GM18520 (cell line): ENCODE measurements around the gene ZNF503.
"Not testable (repeated sequence)": the region's sequence is repeated elsewhere in the genome, so short reads cannot be mapped to it uniquely, and the experiment has no call there.

ENCODE experiments used
- ATAC-seq: cut with Tn5 transposase; IDR thresholded peaks from one replicate; pipeline ENCODE4 v1.9.1; 2021; ENCODE audit not compliant: unreplicated experiment

Gene ZNF503

DNA sequence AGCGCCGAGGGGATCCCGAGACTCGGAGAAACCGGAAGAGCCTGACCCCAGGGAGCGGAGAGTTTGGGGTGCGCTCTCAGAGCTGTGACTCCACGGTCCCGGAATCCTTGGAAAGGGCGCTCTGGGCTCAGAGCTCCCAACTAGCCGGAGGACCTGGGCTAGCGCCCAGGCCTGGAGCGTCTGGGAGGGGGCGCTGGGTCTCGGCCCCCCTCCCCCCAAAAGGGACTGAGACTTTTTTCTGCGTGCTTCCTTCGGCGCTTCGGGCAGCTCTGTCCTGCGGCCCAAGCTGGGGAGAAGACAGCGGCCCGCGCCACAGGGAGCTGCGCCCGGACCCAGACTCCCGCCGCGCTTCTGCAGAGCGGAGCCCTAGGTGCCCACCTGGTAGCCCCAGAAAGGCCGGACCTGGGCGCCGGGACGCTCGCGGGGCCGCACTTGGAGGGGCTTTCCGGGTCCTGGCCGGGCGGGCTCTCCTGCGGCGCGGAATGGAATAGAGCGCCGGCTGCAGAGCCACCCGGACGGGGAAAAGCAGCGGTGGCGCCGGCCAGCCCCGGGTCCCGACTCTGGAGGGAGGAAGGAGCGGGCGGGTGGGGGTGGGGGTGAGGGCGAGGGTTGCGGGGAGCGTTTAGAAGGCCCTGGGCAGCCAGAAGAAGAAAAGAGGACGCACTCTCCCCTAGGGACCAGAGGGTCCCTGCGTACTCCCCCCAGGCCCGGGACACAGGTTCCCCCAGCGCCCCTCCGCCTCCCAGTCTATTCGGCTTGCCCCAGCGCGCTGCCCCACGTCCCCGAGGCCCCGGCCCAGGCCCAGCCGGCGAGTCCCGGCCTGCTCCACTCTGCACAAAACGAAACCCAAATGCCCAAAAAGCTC lies 4.7 kb downstream of the ZNF503 start:
- no peak for ATAC-seq

DNA sequence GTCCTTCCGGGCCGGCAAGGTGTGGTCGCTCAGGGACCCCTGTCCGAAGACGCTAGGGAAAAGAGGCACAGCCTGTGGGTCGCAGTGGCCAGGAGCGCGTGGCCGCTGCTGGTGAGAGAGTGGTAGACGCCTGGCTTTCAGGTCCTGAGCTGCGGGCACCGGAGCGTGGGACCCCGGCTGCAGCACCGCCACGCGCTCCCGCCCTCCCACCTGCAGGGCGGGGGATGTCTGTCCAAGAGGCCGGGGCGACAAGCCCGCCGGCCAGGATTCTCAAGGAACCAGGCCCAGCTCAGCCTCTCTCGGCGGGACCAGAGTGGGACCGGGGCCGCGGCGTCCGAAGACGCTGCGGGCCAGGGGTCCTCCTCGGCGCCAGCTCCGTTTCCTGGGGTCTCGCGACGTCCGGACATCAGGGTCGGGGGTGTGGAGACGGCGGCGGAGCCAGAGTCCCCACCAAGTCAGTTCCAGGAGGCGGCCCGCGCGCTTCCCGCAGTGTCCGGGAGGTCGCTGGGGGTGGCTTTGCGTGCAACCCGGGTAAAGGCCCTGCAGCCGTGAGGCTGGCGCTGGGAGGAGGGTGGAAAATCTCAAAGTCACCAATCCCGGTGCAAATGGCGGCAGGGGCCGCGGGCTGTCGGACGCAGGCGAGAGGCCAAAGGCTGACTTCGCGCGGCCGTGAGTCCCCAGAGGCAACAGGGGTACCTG lies 5.5 kb downstream of the ZNF503 start:
- no peak for ATAC-seq

DNA sequence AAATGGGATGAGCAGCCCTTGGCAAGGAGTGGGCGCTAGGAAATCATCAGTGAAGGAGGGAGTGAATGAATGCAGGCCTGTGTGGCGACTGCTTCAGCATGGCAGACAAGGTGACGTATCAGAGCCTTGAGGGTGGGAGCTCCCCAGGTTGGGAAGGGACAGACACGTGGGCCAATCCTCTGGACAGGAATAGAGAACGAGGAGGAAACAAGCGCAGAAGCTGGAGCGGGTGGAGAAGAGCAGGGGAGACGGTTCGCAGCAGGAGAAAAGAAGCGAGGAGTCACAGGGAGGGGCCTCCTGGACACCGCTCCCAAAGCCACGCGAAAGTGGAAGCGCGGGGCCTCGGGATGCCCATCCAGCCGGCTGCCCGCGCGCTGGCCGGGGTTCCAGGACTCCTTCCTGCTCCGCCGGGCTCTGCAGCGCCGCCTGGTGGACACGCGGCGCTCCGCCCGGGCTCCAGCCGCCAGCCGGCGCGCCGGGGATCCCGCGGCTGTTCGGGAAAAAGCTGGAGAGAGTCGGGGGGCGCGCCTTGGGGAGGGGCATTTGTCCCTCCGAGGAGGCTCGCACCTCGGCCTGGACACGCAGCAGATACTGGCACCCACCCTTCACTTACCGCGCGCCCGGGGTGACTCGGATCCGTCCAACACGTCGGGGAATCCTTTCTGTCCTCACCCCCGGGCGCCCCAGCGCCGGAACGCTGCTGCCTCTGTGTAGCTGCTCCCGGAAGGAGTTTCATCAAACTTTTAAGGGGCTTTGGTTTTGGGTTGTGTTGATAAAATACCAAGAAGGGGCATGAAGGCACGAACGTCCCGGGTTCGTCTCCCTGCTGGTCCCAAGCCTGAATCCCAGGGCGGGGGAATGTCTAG lies 6.3 kb downstream of the ZNF503 start:
- no peak for ATAC-seq

DNA sequence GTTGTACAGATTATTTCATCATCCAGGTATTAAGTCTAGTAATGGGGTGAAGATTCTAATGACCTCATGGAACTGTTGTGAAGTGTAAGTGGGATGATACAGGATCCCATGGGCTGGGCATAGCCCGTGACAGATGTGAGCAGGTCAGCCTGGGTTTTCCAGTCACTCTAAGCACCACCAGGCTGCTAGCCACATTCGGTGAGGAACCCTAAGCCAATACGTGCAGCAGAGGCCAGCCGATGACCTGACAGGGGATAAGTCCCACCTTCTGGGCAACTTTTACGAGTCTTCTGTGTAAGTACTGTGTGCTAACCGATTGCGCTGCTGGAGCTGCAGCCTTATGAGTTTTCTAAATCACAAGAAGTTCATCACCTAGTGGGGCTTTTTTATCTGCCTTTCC lies 7.3 kb downstream of the ZNF503 start:
- ATAC-seq = no peak

DNA sequence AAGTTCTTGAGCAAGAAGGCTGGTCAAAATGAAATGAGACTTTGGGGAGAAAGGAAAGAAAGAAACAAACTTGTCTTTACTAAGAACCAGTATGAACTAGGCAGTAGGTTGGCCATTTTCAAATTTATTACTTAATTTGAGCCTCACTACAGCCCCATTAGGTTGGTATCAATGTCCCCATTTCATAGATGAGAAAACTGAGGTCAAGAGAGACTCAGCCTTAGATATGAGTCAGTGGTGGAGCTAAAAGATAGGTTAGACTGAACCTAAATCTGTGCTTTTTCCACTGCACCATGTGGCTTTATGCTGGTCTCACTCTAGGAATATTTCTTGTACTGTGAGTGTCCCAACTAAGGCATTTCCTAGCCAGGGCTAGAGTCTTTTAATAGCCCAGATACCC lies 8.8 kb downstream of the ZNF503 start:
- ATAC-seq = no peak

DNA sequence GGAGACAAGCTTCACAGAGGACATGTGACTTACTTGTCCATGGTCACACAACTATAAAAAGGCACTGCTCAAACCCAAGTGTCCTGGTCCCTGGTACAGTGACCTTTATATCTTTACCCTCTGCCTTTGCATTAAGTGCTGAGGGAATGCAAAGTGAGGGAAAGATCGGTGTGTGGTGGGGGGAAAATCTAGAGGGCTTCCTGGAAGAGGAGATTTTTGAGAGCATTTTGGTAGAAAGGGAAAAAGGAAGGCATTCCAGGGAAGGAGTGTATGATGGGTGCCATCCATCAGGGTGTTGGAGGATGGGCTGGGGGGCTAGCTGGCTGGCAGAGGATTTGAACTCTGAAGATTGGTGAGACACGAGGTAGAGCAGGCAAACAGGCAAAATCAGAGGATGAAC lies 9.3 kb downstream of the ZNF503 start:
- no peak for ATAC-seq

DNA sequence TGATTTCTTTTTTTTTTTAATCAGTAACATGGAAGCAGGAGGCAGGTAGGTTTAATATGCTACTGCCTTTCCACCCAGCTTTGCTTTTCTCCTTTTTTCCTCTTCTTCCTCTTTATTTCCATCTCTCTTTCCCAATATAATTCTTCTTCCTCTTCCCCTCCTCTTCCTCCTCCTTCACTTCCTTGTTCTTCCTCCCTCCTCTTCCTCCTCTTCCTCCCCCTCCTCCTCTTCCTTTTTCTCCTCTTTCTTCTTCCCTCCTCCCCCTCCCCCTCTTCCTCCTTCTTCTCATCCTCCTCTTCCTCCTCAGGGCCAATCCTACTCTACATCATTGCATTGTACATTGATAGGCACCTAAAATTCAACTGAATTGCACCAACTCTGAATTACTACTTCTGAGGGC lies 11.4 kb downstream of the ZNF503 start:
- ATAC-seq = no peak

DNA sequence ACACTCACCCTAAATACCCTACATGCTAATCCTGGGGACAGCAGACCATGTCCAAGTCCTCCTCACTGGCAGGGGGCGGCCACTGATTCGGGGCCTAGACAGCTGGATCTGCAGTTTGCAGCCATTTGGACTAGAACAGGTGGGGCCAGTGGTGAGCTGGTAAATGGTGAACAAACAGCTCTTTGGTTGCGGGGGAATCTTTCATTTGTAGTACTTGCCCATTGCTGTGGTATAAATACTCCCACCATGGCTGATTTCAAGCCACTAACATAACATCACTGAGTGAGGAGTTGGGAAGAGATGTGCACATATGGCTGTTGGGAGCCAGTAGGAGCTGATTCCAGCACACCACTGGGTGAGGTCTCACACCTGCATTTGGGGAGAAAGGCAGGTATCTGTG lies 13.5 kb downstream of the ZNF503 start:
- no peak for ATAC-seq

DNA sequence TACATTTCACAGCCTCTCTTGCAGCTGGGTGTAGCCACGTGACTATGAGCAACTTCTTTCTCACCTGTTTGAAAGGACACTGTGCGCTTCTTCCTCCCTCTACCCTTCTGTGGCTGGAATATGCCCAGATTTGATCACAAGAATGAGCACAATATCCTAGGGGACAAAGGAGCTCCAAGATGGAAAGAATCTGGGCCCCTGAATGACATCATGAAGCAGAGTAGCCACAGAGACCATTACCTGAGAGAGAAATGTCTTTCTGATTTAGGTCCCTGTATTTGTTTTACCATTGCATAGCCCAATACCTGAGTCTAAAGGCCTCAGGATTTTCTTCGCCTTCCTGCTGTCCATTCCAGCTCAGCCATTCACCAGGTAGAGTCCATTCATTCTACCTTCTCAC lies 15.4 kb downstream of the ZNF503 start:
- ATAC-seq = no peak

DNA sequence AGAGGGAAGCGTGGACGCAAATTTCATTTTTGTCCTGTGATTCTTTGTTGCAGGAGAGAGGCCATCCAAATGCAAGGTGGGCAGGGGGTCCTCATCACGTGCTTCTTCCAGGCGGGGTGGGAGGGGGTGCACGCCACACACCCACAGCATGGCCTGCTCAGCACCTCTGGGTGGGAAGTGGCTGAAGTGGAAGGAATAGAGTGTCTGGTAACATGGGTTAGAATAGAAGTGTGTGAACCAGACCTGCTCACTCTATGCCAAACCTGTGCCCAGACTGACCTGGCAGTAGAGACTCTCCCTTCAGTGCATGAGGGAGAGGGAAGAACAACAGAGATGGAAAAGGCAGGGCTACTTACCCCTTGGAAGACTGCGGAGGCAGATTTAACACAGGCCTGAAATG lies 21.7 kb downstream of the ZNF503 start:
- ATAC-seq = no peak

DNA sequence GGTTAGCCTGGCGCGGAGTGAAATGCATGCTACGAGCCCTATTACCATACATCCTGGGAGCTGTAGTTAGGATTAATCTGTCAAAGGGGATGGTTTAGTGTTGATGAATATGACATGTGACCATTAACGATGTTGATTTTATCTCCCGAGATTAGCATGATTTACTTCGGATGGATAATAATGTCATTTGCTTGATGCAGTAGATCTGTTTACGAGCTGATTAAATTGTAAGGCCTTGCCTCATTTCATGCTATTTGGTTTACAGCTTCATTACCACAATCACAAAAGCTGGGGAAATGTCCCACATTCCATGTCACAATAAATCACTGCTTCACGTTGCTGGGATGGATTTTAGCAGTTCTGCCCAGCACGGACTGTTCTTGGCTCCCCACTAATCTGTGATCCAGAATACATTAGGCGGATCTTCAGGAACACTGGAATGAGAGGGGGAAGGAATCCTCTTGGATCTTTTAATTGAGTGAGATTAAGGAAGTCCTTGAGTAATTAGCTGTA lies 22.3 kb downstream of the ZNF503 start:
- ATAC-seq = no peak

DNA sequence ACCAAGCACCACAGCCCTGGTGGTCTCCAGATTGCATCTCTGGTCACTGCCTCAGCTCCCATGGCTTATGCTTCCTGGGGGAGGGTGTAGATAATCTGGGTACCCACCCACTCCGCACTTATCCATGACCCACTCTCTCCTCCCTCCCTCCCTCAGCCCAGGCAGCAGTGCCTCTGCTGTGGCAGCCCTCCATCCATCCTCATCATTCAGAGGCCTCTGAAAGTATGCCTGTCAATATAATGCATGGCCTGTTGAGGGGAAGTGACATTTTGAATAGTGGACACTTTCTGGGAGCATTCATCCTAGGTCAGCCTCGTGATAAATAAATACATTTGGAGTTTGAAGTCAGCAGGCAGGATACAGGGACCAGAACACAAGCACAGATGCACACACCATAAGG lies 23.2 kb downstream of the ZNF503 start:
- no peak for ATAC-seq

DNA sequence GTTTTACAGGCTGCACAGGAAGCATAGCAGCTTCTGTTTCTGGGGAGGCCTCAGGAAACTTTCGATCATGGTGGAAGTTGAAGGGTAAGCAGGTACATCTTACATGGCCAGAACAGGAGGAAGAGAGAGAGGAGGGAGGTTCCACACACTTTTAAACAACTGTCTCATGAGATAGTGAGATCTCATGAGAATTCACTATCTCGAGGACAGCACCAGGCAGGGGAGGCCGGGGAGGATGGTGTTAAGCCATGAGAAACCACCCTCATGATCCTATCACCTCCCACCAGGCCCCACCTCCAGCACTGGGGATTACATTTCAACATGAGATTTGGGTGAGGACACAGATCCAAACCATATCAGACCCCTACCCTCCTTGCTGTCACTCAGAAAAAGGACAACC lies 23.7 kb downstream of the ZNF503 start:
- no peak for ATAC-seq

DNA sequence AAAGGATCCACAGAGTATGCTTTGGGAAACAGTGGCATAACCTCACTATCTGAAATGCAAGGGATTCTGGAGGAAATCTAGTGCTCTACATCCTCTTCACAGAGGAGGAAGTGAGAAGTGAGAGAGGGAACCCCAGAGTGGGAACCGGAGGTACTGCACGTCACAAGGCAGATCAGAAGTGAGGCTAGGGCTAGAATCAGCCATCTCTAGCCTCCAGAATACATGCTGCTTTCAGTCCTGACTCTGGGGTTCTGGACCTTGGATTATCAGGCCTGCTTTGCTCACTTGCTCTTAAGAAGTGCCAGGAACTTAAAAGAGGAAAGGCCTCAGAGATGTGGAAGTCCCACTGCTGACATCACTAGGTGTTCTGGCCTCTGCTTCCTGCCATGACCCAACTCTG lies 25.7 kb downstream of the ZNF503 start:
- no peak for ATAC-seq

DNA sequence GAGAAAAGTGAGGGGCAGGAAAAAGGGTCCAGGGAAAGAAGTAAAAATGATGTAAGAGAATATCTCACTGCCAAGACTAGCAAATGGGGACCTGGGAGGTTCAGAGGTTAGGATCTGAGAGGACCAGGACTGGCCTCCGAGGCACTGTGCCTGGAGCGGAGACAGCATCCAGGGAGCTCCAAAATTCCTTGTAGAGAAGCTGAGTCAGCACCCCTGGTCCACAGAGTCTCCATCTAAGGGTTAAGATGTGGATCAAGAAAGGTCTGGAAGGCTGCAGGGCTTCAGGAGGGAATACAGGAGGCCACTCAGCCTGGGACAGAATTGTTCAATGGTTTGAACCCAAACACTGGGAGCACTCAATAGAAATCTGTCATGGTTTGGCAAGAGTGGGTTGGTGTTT lies 30.6 kb downstream of the ZNF503 start:
- ATAC-seq = no peak

DNA sequence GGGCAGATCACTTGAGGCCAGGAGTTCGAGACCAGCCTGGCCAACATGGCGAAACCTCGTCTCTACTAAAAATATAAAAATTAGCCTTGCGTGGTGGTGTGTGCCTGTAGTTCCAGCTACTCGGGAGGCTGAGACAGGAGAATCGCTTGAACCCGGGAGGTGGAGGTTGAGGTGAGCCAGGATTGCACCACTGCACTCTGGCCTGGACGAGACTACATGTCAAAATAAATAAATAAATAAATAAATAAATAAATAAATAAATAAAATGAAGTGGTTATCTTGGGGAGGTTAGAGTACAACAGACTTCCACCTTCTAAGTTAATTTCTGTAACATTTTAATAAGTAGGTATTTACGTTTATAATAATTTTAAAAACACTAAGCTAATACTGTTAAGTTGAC lies 31.7 kb downstream of the ZNF503 start:
- ATAC-seq = not testable (repeated sequence)

DNA sequence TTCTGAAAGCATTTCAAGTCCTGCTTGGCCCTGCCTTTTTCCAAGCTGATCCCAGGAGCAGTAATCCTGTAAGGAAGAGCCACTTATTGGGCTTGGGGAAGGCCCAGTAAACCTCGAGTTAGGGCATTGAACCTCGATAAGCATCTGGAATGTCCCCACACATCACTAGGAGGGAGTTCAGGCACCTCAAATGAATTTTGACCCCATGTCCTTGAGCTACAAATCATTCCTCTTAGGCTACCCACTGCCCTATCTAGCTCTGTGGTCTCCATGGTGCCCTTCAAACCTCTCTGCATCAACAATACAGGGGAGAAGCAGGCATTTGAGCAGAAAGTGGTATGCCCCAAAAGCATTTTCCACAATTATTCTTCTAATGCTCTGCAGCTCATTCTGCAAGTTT lies 33.7 kb downstream of the ZNF503 start:
- ATAC-seq = no peak

DNA sequence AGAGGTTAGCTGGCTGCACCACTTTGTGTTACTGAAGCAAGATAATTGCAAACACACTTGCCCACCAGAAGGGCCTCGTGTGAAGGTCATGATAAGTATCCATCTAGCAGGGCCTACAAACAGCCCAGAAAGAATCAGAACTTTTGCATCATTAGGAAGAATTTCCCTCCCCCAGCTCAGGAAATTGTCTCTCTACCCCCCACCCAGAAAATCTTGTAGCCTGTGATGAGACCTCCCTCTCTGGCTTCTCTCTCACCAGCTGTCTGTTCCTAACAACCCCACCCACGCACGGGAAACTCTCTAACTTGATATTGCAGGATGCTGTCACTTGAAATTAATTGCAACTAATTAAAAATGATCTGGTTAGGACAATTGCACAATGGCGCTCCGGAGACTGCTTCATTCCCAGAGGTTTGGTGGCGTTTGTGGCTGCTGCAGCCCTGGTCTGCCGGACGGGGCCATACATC lies 34.5 kb downstream of the ZNF503 start:
- no peak for ATAC-seq

DNA sequence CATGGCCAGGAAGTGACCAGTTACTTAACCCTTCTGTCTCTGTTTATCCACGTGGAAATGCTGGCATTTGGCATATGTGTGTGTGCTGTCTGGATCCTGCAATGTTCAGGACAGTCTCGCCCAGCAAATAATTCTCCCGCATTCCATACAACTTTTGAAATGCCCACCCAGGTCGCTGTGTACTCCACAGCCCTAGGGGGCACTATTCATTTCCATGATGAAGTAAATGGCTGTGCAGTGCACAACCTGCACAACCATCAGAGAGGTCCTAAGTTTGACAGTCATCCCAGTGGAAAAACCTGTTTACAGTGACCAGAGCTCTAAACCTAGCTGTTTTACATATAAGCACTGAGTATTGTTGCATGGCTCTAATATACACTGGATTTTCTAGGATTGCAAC lies 38.1 kb downstream of the ZNF503 start:
- ATAC-seq = no peak

DNA sequence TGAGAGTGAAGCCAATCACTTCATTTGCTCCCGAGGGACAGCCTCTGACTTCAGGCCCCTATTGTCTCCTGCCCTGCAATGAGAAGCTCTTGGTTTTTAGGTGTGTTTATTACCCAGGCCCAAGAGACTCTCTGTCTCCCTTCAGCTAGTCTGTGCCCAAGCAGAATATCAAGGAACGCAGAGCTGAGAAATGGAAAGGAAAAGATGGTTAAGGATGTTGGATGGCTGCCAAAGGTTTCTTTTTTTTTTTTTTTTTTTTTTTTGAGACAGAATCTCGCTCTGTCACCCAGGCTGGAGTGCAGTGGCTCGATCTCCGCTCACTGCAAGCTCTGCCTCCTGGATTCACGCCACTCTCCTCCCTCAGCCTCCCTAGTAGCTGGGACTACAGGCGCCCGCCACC lies 41.7 kb downstream of the ZNF503 start:
- not testable (repeated sequence) for ATAC-seq

DNA sequence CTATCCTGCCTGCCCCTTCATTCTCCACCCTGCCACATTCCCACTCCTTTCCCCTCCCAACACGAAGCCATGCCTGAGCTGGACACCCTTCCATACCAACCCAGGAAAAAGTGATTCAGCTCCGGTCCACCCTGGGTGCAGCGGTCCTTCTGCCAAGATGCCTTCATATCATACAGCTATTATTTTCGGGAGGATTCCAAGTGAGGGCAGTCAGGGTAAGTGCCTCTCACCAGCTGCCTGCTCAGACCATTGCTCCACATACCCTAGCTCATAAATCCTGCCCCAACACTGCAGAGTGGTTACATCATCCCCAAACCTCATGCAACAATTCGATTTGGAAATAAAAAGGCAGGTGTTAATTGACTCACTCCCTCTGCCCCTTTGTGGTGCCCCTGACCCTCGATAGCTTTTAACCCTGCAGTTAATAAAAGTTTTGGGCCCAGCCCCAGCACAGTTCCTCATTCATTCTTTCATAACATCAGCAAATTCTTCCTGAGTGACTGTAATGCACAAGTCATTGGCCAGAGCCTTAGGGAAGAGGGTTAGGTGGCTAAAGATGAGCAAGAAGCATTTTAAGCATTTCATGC lies 42.6 kb downstream of the ZNF503 start:
- no peak for ATAC-seq
